CD4-positive, alpha-beta T cell treated with Interleukin-2 at 100 ng/mL for 4 hours (primary cell): ENCODE results near the gene TRHDE.

ENCODE experiments used
- DNase-seq: peaks from one replicate; pipeline ENCODE4 v3.0.0-alpha.2; 2020; ENCODE audit warnings: low spot score

Gene TRHDE

GRCh38 chr12:72273851-72274351 lies 1.7 kb downstream of the TRHDE start:
- no peak for DNase-seq

- no peak for DNase-seq
Measured at GRCh38 chr12:72274931-72275330, 2.8 kb downstream of the TRHDE start.

- DNase-seq = no peak
Measured at GRCh38 chr12:72275526-72275925, 3.4 kb downstream of the TRHDE start.

GRCh38 chr12:72276181-72276805 lies 4.1 kb downstream of the TRHDE start:
- DNase-seq = no peak

- no peak for DNase-seq
Measured at GRCh38 chr12:72277415-72277814, 5.2 kb downstream of the TRHDE start.

GRCh38 chr12:72278894-72279293 lies 6.7 kb downstream of the TRHDE start:
- no peak for DNase-seq

- DNase-seq = no peak
Measured at GRCh38 chr12:72281126-72281525, 9.0 kb downstream of the TRHDE start.

- no peak for DNase-seq
Measured at GRCh38 chr12:72282721-72283120, 10.6 kb downstream of the TRHDE start.

GRCh38 chr12:72285861-72286260 lies 13.7 kb downstream of the TRHDE start:
- no peak for DNase-seq

- no peak for DNase-seq
Measured at GRCh38 chr12:72286526-72286925, 14.4 kb downstream of the TRHDE start.

GRCh38 chr12:72288436-72288835 lies 16.3 kb downstream of the TRHDE start:
- DNase-seq = no peak

GRCh38 chr12:72288911-72289310 lies 16.7 kb downstream of the TRHDE start:
- DNase-seq = no peak

- no peak for DNase-seq
Measured at GRCh38 chr12:72289633-72290032, 17.5 kb downstream of the TRHDE start.

GRCh38 chr12:72291175-72291574 lies 19.0 kb downstream of the TRHDE start:
- DNase-seq = no peak

GRCh38 chr12:72293701-72294100 lies 21.5 kb downstream of the TRHDE start:
- no peak for DNase-seq

- DNase-seq = no peak
Measured at GRCh38 chr12:72295101-72295500, 22.9 kb downstream of the TRHDE start.

- no peak for DNase-seq
Measured at GRCh38 chr12:72295744-72296143, 23.6 kb downstream of the TRHDE start.

- no peak for DNase-seq
Measured at GRCh38 chr12:72296389-72296788, 24.2 kb downstream of the TRHDE start.

GRCh38 chr12:72297666-72298065 lies 25.5 kb downstream of the TRHDE start:
- no peak for DNase-seq

GRCh38 chr12:72300728-72301127 lies 28.6 kb downstream of the TRHDE start:
- no peak for DNase-seq

GRCh38 chr12:72304751-72305150 lies 32.6 kb downstream of the TRHDE start:
- DNase-seq = no peak

GRCh38 chr12:72307229-72307628 lies 35.1 kb downstream of the TRHDE start:
- DNase-seq = no peak

- no peak for DNase-seq
Measured at GRCh38 chr12:72311946-72312345, 39.8 kb downstream of the TRHDE start.

- DNase-seq = no peak
Measured at GRCh38 chr12:72313806-72314205, 41.6 kb downstream of the TRHDE start.
